GM19193 (cell line): ENCODE results near the gene DYNC2H1.

Experiments
- POLR2A ChIP-seq: IDR thresholded peaks from 4 replicates; pipeline ENCODE4 v1.6.1; 2011; ENCODE audit not compliant: insufficient read depth, insufficient read length; ENCODE audit errors: extremely low read depth

Gene DYNC2H1

GRCh38 chr11:103370076-103370475, 260.9 kb downstream of the DYNC2H1 start:
- no peak for TF ChIP-seq POLR2A

- no peak for TF ChIP-seq POLR2A
Measured at GRCh38 chr11:103372906-103373305, 263.7 kb downstream of the DYNC2H1 start.

GRCh38 chr11:103378931-103379330, 269.7 kb downstream of the DYNC2H1 start:
- no peak for TF ChIP-seq POLR2A

- no peak for TF ChIP-seq POLR2A
Measured at GRCh38 chr11:103380031-103380430, 270.8 kb downstream of the DYNC2H1 start.

GRCh38 chr11:103384652-103385051, 275.4 kb downstream of the DYNC2H1 start:
- TF ChIP-seq POLR2A, result no peak

- TF ChIP-seq POLR2A, result no peak
Measured at GRCh38 chr11:103395612-103396011, 286.4 kb downstream of the DYNC2H1 start.

GRCh38 chr11:103396237-103396636, 287.0 kb downstream of the DYNC2H1 start:
- TF ChIP-seq POLR2A, result no peak

- no peak for TF ChIP-seq POLR2A
Measured at GRCh38 chr11:103397369-103397768, 288.1 kb downstream of the DYNC2H1 start.

- no peak for TF ChIP-seq POLR2A
Measured at GRCh38 chr11:103398829-103399228, 289.6 kb downstream of the DYNC2H1 start.

- no peak for TF ChIP-seq POLR2A
Measured at GRCh38 chr11:103406357-103406756, 297.1 kb downstream of the DYNC2H1 start.

GRCh38 chr11:103407641-103408040, 298.4 kb downstream of the DYNC2H1 start:
- no peak for TF ChIP-seq POLR2A

- TF ChIP-seq POLR2A, result no peak
Measured at GRCh38 chr11:103413266-103413888, 304.2 kb downstream of the DYNC2H1 start.

GRCh38 chr11:103418014-103418413, 308.8 kb downstream of the DYNC2H1 start:
- TF ChIP-seq POLR2A, result no peak

GRCh38 chr11:103420593-103420992, 311.4 kb downstream of the DYNC2H1 start:
- TF ChIP-seq POLR2A, result no peak

- no peak for TF ChIP-seq POLR2A
Measured at GRCh38 chr11:103433386-103434072, 324.3 kb downstream of the DYNC2H1 start.

- no peak for TF ChIP-seq POLR2A
Measured at GRCh38 chr11:103434073-103434411, 324.8 kb downstream of the DYNC2H1 start.
